ENCODE data around the gene OAS2. TPM values are rescaled to one million over a fixed set of nuclear protein-coding genes. Genes with fewer than 3 reads are reported as not detected.

OAS2 gene
- total RNA-seq, 4 donors from 2014 or later, result 1.7 to 5.2 (median 2.5) TPM

- intact Hi-C loops (cut with DNase I; ENCODE audit: low total_unique reads), result no loop called here
- DNase-seq, result no peak
- Histone ChIP-seq H3K27me3 (peaks cover 38 to 50% (median 45%) of the 10 kb centered on the region in 3 donors), H3K4me3 (peak overlapping the region; percentile 39 to 46 (median 42)), H3K9me3 (no peaks in the 10 kb centered on the region), H3K36me3 (no peaks in the 10 kb centered on the region), H3K4me1 (no peaks in the 10 kb centered on the region), H3K27ac (peak overlapping the region in 1 of 4 donors; percentile 27)
- TF ChIP-seq POLR2A (IDR thresholded peaks at IDR 0.05) (no peak), CTCF (IDR thresholded peaks at IDR 0.05 in 4 of 5, conservative IDR thresholded peaks at IDR 0.05 in 1 of 5) (no peak)
- ATAC-seq, result no peak
- in situ Hi-C loops (cut with MboI; ENCODE audit: low sequenced_read_pairs in 4 of 4), result no loop called here
Observed at GRCh38 chr12:113057565-113058485, 79.5 kb downstream of the OAS2 start.

- H3K36me3 ChIP-seq, result no peaks in the 10 kb centered on the region
- H3K27ac ChIP-seq, result no peak overlapping the region
- no peaks in the 10 kb centered on the region for H3K4me1 ChIP-seq
- TF ChIP-seq POLR2A (IDR thresholded peaks at IDR 0.05) (no peak), CTCF (IDR thresholded peaks at IDR 0.05 in 4 of 5, conservative IDR thresholded peaks at IDR 0.05 in 1 of 5) (no peak)
- no peak overlapping the region for H3K4me3 ChIP-seq
- DNase-seq (no peak), ATAC-seq (no peak)
- no peaks in the 10 kb centered on the region for H3K9me3 ChIP-seq
- intact Hi-C loops (cut with DNase I; ENCODE audit: low total_unique reads), result no loop called here
- peaks cover 38 to 50% (median 45%) of the 10 kb centered on the region in 3 donors for H3K27me3 ChIP-seq
- in situ Hi-C loops (cut with MboI; ENCODE audit: low sequenced_read_pairs in 4 of 4), result no loop called here
Observed at GRCh38 chr12:113058553-113058952, 80.2 kb downstream of the OAS2 start.

- intact Hi-C loops (cut with DNase I; ENCODE audit: low total_unique reads) (no loop called here), in situ Hi-C loops (cut with MboI; ENCODE audit: low sequenced_read_pairs in 4 of 4) (no loop called here)
- DNase-seq (no peak), ATAC-seq (no peak)
- TF ChIP-seq CTCF (IDR thresholded peaks at IDR 0.05 in 4 of 5, conservative IDR thresholded peaks at IDR 0.05 in 1 of 5) (no peak), POLR2A (IDR thresholded peaks at IDR 0.05) (no peak)
- Histone ChIP-seq H3K27ac (no peak overlapping the region), H3K36me3 (no peaks in the 10 kb centered on the region), H3K9me3 (no peaks in the 10 kb centered on the region), H3K4me1 (no peaks in the 10 kb centered on the region), H3K4me3 (no peak overlapping the region), H3K27me3 (peaks cover 44 to 54% (median 45%) of the 10 kb centered on the region in 3 donors)
Observed at GRCh38 chr12:113059071-113059595, 80.8 kb downstream of the OAS2 start.

- no peaks in the 10 kb centered on the region for H3K4me1 ChIP-seq
- ATAC-seq, result no peak
- H3K27ac ChIP-seq, result no peak overlapping the region
- intact Hi-C loops (cut with DNase I; ENCODE audit: low total_unique reads), result no loop called here
- in situ Hi-C loops (cut with MboI; ENCODE audit: low sequenced_read_pairs in 4 of 4), result no loop called here
- DNase-seq, result no peak
- no peak overlapping the region for H3K4me3 ChIP-seq
- H3K9me3 ChIP-seq, result no peaks in the 10 kb centered on the region
- peaks cover 33 to 53% (median 49%) of the 10 kb centered on the region in 3 donors for H3K27me3 ChIP-seq
- no peaks in the 10 kb centered on the region for H3K36me3 ChIP-seq
- TF ChIP-seq CTCF (IDR thresholded peaks at IDR 0.05 in 4 of 5, conservative IDR thresholded peaks at IDR 0.05 in 1 of 5) (no peak), POLR2A (IDR thresholded peaks at IDR 0.05) (no peak)
Observed at GRCh38 chr12:113060336-113060960, 82.1 kb downstream of the OAS2 start.

All from gastrocnemius medialis (tissue), 4 donors.